HEK293T (cell line): ENCODE results near the gene BCAS1.

Experiments used
- BHLHE40 ChIP-seq: fragments of 450-650 bp; IDR thresholded peaks from 2 replicates; pipeline ENCODE4 v1.6.1; 2016; ENCODE audit warnings: mild to moderate bottlenecking, moderate library complexity, borderline replicate concordance
- ELF4 ChIP-seq: fragments of 450-650 bp; IDR thresholded peaks from 2 replicates; pipeline ENCODE4 v1.6.1; 2017; ENCODE audit warnings: antibody characterized with exemption
- FOXA1 ChIP-seq: fragments of 450-650 bp; IDR thresholded peaks from 2 replicates; pipeline ENCODE4 v1.6.1; 2016; ENCODE audit warnings: mild to moderate bottlenecking
- FOXM1 ChIP-seq: fragments of 450-650 bp; IDR thresholded peaks from 2 replicates; pipeline ENCODE4 v1.6.1; 2017; ENCODE audit warnings: mild to moderate bottlenecking, borderline replicate concordance
- HDGF ChIP-seq: fragments of 450-650 bp; IDR thresholded peaks from 2 replicates; pipeline ENCODE4 v1.6.1; 2017; ENCODE audit warnings: antibody characterized with exemption, borderline replicate concordance
- SP1 ChIP-seq: fragments of 450-650 bp; IDR thresholded peaks from 2 replicates; pipeline ENCODE4 v1.6.1; 2017
- ZNF384 ChIP-seq: fragments of 450-650 bp; IDR thresholded peaks from 2 replicates; pipeline ENCODE4 v1.6.1; 2016

DNA sequence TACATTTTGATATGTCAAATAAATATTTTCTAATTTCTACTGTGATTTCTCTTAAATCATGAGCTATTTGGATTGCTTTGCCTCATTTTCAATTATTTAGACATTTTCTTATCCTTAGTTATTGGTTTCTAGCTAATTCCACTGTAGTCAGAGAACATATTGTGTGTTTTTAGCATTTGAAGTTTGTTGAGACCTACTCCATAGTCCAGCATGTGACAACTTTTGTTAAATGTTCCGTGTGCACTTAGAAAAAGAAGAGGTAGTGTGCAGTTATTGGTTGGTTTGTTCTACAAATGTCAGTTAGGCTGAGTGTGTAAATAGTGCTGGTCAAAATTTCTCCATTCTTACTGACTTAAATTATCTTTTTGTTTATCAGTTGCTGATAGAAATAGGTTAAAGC lies 138.8 kb downstream of the BCAS1 start:
- no peak for TF ChIP-seq FOXM1
- no peak for TF ChIP-seq FOXA1
- no peak for TF ChIP-seq HDGF
- TF ChIP-seq BHLHE40, result no peak
- no peak for TF ChIP-seq ELF4
- no peak for TF ChIP-seq ZNF384
- no peak for TF ChIP-seq SP1
